HS-5 (cell line): ENCODE data around the gene TMEM63B.
A peak's percentile ranks its signal among the peaks of the same experiment; 100 is the strongest.
"Not testable (repeated sequence)": the region's sequence is repeated elsewhere in the genome, so short reads cannot be mapped to it uniquely, and the experiment has no call there.

Experiments
- DNase-seq: peaks from one replicate; pipeline ENCODE4 v3.0.0-alpha.2; 2012; ENCODE audit warnings: low read depth

Gene TMEM63B

GRCh38 chr6:44094403-44095242, 32.7 kb upstream of the TMEM63B start:
- DNase-seq: no peak

GRCh38 chr6:44095243-44095623, 32.1 kb upstream of the TMEM63B start:
- DNase-seq: not testable (repeated sequence)

GRCh38 chr6:44096612-44097011, 30.7 kb upstream of the TMEM63B start:
- DNase-seq: no peak

- no peak for DNase-seq
Observed at GRCh38 chr6:44097782-44098317, 29.5 kb upstream of the TMEM63B start.

GRCh38 chr6:44099192-44099591, 28.2 kb upstream of the TMEM63B start:
- DNase-seq: no peak

- no peak for DNase-seq
Observed at GRCh38 chr6:44100088-44100550, 27.2 kb upstream of the TMEM63B start.

- no peak for DNase-seq
Observed at GRCh38 chr6:44101832-44102231, 25.5 kb upstream of the TMEM63B start.

- no peak for DNase-seq
Observed at GRCh38 chr6:44102527-44102926, 24.8 kb upstream of the TMEM63B start.

- no peak for DNase-seq
Observed at GRCh38 chr6:44104481-44105021, 22.8 kb upstream of the TMEM63B start.

GRCh38 chr6:44105146-44105545, 22.2 kb upstream of the TMEM63B start:
- DNase-seq: no peak

- DNase-seq: no peak
Observed at GRCh38 chr6:44105993-44106740, 21.2 kb upstream of the TMEM63B start.

- no peak for DNase-seq
Observed at GRCh38 chr6:44107017-44107416, 20.3 kb upstream of the TMEM63B start.

GRCh38 chr6:44108471-44108870, 18.9 kb upstream of the TMEM63B start:
- no peak for DNase-seq

- no peak for DNase-seq
Observed at GRCh38 chr6:44109212-44109611, 18.1 kb upstream of the TMEM63B start.

- no peak for DNase-seq
Observed at GRCh38 chr6:44110005-44110676, 17.2 kb upstream of the TMEM63B start.

- no peak for DNase-seq
Observed at GRCh38 chr6:44110966-44111365, 16.4 kb upstream of the TMEM63B start.

GRCh38 chr6:44111434-44112417, 15.6 kb upstream of the TMEM63B start:
- no peak for DNase-seq

GRCh38 chr6:44113414-44113813, 13.9 kb upstream of the TMEM63B start:
- DNase-seq: no peak

- DNase-seq: no peak
Observed at GRCh38 chr6:44115866-44116265, 11.5 kb upstream of the TMEM63B start.

- DNase-seq: peak; percentile 71
Observed at GRCh38 chr6:44116641-44117382, 10.5 kb upstream of the TMEM63B start.
